GM18508 (cell line): ENCODE data around the gene ASAH2.
"Not testable (repeated sequence)": the region's sequence is repeated elsewhere in the genome, so short reads cannot be mapped to it uniquely, and the experiment has no call there.

Experiments
- ATAC-seq: cut with Tn5 transposase; IDR thresholded peaks from one replicate; pipeline ENCODE4 v1.9.1; 2021; ENCODE audit warnings: moderate number of reproducible peaks; ENCODE audit not compliant: insufficient read depth, unreplicated experiment

ASAH2 gene

GRCh38 chr10:50260791-50261281, 9.5 kb upstream of the ASAH2 start:
- ATAC-seq, result peak; percentile 100

- no peak for ATAC-seq
These were observed 3.2 kb upstream of the ASAH2 start for GRCh38 chr10:50254479-50254878.

- ATAC-seq, result no peak
These were observed 1.0 kb downstream of the ASAH2 start for GRCh38 chr10:50250096-50250854.

- ATAC-seq, result no peak
These were observed 2.7 kb downstream of the ASAH2 start for GRCh38 chr10:50248598-50248997.

- ATAC-seq, result no peak
These were observed 3.3 kb downstream of the ASAH2 start for GRCh38 chr10:50248062-50248461.

GRCh38 chr10:50244201-50244600, 7.1 kb downstream of the ASAH2 start:
- ATAC-seq, result no peak

- ATAC-seq, result no peak
These were observed 8.5 kb downstream of the ASAH2 start for GRCh38 chr10:50242777-50243176.

DNA sequence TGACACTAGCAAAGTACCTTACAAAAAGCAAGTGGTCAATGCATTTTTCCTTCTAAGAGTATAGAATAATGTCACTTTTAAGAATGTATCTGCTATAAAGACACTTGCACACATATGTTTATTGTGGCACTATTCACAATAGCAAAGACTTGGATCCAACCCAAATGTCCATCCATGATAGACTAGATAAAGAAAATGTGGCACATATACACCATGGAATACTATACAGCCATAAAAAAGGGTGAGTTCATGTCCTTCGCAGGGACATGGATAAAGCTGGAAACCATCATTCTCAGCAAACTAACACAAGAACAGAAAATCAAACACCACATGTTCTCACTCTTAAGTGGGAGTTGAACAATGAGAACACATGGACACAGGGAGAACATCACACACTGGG, 9.8 kb downstream of the ASAH2 start:
- not testable (repeated sequence) for ATAC-seq

- ATAC-seq, result no peak
These were observed 16.8 kb downstream of the ASAH2 start for GRCh38 chr10:50234486-50234885.

GRCh38 chr10:50232261-50232639, 19.1 kb downstream of the ASAH2 start:
- ATAC-seq, result no peak

- no peak for ATAC-seq
These were observed 19.6 kb downstream of the ASAH2 start for GRCh38 chr10:50231515-50232260.

GRCh38 chr10:50229460-50229859, 21.9 kb downstream of the ASAH2 start:
- no peak for ATAC-seq

GRCh38 chr10:50228672-50229071, 22.6 kb downstream of the ASAH2 start:
- no peak for ATAC-seq

DNA sequence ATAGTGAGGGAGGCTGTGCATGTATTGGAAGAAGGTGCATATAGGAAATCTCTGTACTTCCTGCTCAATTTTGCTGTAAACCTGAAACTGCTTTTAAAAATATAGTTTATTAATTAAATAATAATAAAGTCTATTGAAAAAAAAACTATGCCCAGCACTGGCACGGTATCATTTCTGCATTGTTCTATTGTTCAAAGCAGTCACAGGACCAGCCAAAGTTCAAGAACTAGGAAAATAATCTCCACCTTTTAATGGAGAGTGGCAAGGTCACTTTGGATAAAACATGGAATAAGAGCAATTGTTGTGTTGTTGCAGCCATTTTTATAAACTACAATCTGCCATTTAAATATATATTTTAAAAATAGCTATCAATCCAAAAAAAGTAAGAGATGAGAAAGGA, 24.7 kb downstream of the ASAH2 start:
- ATAC-seq, result no peak

DNA sequence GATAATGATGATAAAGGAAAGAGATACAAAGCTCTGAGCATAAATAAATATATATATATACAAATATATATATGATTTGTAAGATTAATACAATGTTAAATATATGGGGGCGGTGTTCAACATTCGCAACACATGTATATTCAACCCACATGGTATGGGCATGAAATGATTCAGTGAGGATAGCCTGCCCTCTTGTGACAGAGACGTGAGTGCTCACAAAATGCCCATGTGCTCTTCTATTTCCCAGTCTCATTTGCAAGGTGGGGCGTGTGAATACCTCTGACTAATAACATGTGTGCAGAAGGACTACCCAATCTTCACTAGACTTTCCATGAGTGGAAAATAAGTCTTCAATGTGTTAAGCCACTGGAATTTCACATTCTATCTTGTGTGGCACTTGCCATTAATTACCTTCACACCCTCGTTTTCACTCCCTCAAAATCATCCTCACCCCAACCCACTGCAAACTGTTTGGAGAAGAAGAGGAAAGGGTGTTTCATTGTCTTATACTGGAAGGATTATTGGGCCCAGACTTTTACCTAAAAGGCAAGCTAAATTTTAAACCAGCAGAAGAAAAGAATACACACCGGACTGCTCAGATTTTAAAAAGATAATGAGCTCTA, 26.9 kb downstream of the ASAH2 start:
- peak; percentile 80 for ATAC-seq

DNA sequence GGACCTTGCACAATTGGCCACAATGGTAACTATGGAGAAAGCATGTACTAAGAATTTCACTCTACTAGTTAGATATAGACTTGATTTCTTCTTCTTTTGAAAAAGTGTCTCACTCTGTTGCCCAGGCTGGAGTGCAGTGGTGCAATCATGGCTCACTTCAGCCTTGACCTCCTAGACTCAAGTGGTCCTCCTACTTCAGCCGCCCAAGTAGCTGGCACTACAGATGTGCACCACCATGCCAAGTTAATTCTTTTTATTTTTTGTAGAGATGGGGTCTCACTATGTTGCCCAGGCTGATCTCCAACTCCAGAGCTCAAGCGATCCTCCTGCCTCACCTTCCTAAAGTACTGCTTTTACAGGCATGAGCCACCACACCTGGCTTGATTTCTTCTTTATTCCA, 29.1 kb downstream of the ASAH2 start:
- no peak for ATAC-seq

- ATAC-seq, result no peak
These were observed 29.8 kb downstream of the ASAH2 start for GRCh38 chr10:50221470-50221869.

DNA sequence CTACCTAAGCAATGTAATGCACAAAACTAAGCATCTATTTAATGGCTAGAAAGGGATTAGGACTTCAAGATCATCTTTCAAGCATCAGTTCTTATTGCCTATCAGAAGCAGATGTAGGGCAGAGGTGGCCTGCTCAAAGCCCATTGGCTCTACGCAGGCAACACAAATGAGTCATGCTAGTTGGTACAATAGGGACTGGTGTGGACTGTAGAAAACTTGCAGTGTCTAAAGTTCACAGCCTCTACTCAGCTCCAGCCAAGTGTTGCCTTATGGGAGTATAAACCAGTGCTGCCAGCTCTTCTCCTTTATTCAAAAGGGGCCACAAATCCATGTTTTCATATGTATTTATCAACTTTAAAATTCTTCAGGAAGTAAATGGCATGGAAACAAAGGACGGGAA, 31.7 kb downstream of the ASAH2 start:
- ATAC-seq, result no peak

DNA sequence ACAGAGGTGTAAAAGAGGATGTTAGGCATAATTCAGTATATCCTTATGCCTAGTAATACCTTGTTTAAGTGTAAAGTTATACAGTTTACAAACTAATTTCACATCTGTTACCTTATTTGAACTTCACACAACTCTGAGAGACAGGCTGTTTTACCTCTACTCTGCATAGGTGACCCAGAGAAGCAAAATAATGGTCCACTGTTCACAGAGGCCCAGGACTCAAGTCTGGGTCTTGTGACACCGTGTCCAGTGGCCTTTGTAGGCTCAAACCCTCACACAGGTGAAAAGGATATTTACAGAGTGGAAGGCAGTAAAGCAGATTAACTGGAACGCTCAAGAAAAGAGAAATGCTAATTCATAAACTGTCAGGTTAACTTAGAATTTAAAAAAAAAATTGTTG, 32.1 kb downstream of the ASAH2 start:
- ATAC-seq, result no peak

- no peak for ATAC-seq
These were observed 34.4 kb downstream of the ASAH2 start for GRCh38 chr10:50216894-50217293.

DNA sequence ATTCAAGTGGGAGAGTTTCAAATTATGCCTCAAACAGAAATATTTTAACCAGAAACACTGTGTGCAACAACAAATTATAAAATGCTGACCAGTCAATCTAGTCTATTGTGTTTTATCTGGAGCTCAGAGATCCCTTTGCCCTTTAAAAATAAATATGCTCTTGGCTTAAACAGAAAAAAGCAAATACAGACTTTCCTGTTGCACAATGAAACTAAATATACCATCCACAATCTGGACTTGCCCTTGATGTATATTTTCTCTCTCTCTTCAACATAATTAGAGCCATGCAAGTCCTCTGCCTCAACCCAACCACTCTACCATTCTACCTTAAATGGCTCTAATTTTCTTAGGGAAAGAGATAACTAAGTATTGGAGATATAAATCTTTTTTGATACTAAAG, 34.9 kb downstream of the ASAH2 start:
- ATAC-seq, result no peak
